GM18861 (cell line): ENCODE measurements around the gene FA2H.
"Not testable (repeated sequence)": the region's sequence is repeated elsewhere in the genome, so short reads cannot be mapped to it uniquely, and the experiment has no call there.

ENCODE experiments used
- ATAC-seq: cut with Tn5 transposase; IDR thresholded peaks from one replicate; pipeline ENCODE4 v1.9.1; 2021; ENCODE audit not compliant: unreplicated experiment

FA2H gene, protein sequence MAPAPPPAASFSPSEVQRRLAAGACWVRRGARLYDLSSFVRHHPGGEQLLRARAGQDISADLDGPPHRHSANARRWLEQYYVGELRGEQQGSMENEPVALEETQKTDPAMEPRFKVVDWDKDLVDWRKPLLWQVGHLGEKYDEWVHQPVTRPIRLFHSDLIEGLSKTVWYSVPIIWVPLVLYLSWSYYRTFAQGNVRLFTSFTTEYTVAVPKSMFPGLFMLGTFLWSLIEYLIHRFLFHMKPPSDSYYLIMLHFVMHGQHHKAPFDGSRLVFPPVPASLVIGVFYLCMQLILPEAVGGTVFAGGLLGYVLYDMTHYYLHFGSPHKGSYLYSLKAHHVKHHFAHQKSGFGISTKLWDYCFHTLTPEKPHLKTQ

DNA sequence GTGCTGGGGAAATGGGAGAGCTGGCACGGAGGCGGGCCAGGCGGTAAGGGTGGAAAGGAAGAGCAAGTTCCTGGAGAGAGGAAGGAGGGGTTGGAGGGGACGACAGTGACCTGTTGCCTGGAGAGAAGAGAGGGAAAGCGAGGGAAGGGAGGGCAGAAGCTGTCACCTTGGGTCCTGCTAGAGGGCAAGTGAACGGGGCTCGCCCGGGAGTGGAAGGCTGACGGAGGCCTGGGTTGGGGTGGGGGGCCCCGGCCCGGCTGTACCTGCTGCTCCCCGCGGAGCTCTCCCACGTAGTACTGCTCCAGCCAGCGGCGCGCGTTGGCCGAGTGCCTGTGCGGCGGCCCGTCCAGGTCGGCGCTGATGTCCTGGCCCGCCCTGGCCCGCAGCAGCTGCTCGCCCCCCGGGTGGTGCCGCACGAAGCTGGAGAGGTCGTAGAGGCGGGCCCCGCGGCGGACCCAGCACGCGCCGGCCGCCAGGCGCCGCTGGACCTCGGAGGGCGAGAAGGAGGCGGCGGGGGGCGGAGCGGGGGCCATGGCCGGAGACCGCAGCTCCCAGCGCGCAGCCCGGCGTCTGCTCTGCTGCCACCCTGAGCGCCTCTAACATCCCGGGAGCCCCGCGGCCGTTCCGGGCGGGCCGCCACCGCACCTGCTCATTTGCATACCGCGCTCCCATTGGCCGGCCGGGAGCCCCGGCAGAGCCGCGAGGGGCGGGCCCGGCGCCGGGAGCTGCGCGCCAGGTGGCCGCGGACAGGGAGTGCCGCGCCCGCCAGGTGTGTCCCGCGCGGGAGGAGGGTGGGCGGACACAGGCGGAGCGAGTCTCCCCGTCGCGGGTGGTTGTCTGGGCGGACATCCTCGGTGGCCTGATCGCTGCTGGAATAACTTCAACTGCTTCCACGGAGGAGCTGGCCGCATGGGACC lies at the start of gene FA2H:
Gene FA2H, minus strand, starts transcription at position 598 of the 917 bp plus-strand sequence. Its CDS starts 65 bp downstream, at position 533.
- ATAC-seq = peak; percentile 65

DNA sequence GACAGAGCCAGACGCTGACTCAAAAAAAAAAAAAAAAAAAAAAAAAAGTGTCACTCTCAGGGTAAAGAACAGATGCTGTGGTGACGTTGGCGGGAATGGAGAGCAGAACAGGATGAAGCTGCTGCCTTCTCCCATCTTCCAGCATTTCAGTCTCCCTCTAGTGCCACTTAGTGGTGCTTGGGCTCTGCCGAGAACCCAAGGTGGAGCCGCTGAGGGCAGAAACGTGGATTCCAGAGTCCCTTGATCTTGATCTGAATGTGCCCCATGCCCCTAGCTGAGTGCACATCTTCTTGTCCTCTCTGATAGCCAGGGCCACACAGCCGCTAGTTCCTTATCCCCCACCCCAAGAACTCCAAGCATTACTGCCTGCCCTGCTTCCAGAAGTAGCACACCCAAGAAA lies 43.2 kb upstream of the FA2H start:
- no peak for ATAC-seq

DNA sequence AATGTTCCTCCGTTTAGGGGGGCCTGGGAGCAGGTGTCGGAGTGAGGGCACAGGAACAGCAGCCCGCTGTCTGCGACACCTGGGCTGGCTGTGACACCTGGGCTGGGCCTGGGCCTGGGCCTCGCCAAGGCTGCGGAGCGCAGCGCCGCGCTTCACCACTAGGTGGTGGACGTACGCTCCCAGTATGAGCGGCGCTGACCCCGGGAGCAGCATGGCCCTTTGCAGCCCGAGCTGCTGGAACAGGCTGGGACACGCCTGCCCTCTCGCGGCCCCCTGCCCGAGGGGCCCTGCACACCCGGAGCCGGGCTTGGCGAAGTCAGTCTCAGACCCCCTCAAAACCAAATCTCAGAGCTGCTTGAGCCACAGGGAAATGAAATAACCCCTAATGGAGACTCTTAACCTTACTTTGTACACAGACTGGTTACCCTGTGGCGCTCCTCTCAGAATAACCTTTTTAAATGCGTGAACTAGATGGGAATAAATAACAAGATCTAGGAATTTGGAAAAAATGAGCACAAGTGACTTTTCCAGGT lies 38.6 kb upstream of the FA2H start:
- ATAC-seq = peak; percentile 96

DNA sequence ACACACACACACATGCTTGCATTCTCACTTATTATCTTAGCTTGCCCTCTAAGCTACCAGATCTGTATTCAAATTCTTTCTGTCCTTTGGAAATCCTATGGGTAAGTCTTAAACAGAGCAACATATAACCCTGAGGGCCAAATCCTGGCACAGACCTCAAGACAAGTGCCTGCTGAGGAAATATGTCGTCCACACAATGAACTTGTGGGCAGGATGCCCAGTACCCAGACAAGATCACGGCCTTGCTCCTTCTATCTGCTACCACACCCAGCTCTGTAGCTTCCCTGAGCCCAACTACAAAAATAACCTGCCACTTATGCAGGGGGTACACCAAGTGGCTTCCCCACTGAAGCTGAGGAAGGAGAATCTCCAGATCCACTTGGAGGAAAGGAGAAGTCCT lies 37.3 kb upstream of the FA2H start:
- no peak for ATAC-seq

DNA sequence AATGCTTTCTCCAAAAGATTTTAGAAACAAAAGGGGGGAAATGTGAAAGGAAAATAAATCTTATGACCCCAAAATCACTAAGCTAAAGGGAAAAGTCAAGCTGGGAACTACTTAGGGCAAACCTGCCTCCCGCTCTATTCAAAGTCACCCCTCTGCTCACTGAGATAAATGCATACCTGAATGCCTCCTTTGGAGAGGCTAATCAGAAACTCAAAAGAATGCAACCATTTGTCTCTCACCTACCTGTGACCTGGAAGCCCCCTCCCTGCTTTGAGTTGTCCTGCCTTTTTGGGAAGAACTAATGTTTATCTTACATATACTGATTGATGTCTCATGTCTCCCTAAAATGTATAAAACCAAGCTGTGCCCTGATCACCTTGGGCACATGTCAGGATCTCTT lies 36.6 kb upstream of the FA2H start:
- not testable (repeated sequence) for ATAC-seq

DNA sequence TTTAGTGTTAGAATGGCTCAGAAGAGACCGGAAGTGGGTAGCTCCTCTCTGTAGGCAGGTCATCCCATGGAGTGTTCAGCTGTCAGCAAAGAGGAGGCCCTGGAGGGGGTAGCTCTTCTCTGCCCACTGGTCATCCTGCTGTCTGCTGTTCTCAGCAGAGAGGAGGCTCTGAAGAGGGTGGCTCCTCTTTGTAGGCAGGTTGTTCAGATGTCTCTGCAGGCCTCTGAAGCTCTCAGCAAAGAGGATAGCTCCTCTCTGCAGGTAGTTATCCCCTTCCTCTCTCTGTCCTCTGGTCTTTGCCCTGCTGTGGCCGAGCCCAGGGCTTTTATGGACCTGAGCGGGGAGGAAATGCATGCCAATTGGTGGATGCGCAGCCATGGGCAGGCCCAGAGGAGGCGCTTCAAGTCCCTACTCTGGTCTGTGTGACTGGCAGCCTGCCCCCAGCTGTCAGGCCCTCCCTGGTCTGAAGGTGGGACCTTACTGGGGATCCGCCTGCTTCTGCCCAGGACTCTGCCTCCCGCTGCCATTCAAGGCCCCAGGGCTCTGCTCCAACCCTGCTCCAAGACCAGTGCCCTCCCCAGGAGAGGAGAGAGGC lies 32.5 kb upstream of the FA2H start:
- ATAC-seq = no peak

DNA sequence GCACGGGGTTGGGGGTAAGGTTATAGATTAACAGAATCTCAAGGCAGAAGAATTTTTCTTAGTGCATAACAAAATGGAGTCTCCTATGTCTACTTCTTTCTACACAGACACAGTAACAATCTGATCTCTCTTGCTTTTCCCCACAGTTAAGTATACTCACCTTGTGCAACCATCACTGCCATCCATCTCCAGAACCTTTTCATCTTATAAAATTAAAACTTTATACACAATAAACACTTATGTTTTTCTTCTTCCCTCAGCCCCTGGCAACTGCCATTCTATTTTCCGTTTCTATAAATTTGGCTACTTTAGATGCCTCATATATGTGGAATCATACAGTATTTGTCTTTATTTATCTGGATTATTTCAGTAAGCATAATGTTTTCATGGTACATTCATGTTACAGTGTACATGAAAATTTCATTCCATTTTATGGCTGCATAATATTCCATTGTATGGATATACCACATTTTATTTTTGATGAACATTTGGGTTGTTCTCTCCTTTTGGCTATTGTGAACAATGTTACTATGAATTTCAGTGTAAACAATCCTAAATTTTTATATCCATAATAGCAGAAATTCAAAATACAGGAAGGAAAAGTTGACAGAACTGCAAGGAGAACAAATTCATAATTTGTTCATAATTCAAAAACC lies 25.7 kb upstream of the FA2H start:
- no peak for ATAC-seq

DNA sequence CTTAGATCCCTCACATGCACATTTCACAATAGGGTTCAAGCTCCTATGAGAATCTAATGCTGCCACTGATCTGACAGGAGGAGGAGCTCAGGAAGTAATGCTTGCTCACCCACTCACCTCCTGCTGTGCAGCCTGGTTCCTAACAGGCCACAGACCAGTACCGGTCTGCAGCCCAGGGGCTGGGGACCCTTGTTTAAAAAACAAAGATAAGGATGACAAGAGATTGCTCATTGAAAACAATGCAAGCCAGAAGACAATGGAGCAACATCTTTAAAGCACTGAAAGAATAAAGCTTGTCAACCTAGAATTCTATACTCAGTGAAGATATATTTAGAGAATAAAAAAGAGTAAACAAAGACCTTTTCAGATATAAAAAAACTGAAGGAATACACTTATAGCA lies 22.8 kb upstream of the FA2H start:
- ATAC-seq = no peak

DNA sequence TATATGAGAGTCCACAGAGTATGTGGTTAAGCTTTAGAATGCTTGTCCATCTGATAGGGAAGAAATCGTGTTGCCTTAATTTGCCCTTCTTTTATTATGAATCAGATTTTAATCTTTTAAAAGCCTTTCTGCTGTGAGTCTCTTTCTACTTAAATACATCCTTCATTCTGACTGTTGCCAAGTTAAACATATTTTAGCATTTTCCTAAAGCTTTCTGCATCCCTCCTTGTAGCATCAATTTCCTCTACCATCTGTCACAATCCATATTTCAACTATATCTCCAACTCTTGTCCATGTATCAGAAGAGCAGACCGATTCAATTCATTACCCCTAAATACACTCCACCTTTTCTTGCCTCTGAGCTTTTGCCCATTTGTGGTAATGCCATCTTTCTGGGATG lies 20.5 kb upstream of the FA2H start:
- no peak for ATAC-seq

DNA sequence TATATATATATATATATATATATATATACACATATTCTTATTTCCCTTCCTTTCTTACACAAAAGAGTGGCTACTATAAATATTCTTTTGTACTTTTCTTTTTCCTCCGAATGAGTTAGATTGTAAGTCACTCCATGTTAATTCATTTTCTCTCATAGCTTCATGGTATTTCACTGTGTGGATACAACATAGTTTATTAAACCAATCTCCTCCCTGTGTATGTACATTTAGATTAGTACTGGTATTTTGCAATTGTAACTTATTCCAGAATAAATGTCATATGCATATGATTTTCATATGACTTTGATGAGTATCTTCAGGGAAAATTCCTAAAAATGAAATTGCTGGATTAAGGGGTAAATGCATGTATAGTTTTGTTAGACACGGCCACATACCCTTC lies 20.0 kb upstream of the FA2H start:
- no peak for ATAC-seq

DNA sequence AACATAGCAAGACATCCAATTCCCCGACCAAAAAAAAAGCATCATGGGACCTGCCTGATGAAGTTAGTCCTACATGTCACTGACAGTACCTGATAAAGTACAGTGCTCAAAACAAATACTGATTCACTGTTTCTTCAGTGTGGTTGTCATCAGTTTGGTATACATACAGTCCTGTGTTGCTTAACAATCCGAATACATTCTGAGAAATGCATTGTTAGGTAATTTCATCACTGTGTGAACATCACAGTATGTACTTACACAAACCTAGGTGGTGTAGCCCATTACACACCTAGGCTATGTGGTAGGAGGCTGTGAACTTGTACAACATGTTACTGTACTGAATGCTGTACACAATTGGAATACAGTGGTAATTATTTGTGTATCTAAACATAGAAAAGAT lies 19.0 kb upstream of the FA2H start:
- no peak for ATAC-seq

DNA sequence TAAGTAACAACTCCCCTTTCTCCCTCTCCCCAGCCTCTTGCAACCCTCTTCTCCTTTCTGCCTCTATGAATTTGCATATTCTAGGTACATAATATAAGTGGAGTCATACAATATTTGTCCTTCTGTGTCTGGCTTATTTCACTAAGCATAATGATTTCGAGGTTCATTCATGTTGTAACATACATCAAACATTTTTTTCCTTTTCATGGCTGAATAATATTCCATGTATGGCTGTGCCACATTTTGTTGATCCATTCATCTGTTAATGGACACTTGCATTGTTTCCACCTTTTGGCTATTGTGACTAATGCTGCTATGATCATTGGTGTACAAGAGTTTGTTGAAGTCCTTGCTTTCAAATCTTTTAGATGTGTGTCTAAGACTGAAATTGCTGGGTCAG lies 17.6 kb upstream of the FA2H start:
- ATAC-seq = no peak

DNA sequence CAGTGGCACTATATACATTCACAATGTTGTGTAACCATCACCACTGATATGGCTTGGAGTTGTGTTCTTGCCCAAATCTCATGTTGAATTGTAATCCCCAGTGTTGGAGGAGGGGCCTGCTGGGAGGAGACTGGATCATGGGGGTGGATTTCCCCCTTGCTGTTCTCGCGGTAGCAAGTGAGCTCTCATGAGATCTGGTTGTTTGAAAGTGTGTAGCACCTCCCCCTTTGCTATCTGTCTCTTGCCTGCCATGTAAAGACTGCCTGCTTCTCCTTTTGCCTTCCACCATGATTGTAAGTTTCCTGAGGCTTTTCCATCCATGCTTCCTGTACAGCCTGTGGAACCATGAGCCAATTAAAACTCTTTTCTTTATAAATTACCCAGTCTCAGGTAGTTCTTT lies 17.1 kb upstream of the FA2H start:
- ATAC-seq = not testable (repeated sequence)

DNA sequence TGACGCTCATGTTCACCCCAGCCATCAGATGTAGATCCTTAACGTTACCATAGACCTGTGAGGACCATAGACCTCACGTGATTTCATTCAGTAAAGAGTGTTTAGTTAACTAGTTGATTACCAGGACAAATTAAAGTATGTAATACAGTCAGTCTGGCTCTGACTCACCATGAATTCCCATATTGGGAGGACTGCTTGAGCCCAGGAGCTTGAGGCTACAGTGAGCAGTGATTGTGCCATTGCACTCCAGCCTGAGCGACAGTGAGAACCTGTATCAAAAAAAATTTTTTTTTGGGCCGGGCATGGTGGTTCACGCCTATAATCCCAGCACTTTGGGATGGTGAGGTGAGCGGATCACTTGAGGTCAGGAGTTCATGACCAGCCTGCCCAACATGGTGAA lies 13.5 kb upstream of the FA2H start:
- no peak for ATAC-seq

DNA sequence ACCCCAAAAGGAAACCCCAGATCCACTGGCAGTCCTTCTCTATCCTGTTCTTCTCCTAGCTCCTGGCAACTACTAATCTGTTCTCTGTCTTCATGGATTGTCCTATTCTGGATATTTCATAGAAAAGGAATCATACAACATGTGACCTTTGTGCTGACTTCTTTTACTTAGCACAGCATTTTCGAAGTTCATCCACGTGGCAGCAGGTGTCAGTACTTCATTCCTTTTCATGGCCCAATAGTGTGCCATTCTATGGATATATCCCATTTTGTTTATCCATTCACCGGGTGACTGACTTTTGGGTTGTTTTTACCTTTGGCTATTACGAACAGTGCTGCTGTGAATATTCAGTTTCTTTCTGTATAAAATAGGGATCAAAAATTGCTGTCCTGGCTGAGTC lies 10.4 kb upstream of the FA2H start:
- no peak for ATAC-seq

DNA sequence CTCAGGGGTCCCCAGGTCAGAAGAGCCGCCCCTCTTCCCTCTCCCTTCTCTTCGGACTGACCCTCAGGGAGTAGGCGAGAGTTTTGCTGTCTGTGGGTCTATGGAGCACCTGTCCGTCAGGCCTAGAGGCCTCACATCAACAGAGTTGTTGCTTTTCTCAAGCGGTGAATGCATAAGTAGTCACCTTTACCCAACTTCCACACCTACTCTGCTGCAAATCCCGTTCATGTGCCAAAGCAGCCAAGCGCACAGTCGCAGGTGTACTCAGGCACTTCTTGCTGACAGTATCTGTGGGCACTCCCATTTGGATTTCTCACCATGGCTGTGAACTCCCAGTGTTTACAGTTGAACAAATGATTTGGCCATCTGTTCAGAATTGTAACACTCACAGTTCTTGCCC lies 4.0 kb upstream of the FA2H start:
- ATAC-seq = no peak

DNA sequence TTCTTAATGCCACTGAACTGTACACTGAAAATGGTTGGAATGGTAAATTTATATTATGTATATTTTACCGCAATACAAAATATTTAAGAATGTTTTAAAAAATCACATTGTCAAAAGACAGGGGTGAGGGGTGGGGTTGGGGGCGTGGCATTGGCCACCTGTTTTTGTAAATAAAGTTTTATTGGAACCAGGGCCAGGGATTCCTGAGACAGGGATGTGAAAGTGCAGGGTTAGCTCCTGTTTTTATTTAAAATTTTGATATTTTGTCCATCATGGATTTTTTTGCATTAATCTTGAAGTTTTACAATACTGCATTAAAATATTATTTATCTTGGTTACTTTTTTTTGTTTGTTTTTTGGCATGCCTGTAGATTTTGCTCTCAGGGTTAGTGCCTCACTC lies 2.3 kb upstream of the FA2H start:
- no peak for ATAC-seq

DNA sequence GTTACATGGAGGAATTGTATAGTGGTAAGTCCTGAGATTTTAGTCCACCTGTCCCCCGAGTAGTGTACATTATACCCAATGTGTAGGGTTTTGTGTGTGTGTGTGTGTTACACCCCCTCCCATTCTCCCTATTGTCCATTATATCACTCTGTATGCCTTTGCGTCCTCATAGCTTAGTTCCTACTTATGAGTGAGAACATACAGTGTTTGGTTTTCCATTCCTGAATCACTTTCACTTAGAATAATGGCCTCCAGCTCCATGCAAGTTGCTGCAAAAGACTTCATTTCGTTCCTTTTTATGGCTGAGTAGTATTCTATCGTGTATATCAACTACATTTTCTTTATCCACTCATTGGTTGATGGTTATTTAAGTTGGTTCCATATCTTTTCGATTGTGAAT lies 635 bp upstream of the FA2H start:
- no peak for ATAC-seq

DNA sequence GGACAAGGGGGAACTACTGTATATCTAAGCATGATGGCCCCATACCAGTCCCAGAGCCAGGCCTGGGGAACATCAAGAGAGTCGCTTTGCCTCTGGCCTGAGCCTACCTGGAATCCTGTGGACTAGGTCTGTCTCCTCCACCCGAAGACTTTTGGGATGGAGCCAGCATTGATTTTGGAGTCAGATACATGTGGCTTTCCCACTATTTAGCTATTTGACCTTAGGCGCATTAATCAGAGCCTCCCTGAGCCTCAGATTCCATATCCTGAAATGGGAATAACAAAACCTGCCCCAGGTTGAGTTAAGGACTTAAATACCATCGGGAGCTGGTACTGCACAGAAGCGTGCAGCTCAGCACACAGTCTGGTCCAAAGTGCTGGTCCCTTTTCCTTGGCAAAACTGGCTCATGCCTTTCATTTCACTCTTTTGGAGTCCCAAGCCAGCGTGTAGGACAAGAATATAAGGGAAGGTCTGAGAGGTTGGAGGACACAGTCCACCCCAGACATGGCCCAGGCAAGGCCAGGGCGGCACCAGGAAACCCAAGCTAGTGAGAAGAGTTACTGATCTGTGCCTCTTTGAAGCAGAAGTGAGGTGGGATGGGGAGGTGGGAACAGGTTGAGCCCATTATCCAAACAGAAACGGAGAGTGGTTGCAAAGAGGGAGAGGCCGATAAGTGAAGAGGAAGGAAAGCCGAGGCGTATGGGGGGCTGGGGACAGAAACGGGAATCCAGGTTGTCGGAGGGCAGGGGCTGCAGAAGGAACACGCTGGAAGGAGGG lies 986 bp downstream of the FA2H start:
- ATAC-seq = no peak

DNA sequence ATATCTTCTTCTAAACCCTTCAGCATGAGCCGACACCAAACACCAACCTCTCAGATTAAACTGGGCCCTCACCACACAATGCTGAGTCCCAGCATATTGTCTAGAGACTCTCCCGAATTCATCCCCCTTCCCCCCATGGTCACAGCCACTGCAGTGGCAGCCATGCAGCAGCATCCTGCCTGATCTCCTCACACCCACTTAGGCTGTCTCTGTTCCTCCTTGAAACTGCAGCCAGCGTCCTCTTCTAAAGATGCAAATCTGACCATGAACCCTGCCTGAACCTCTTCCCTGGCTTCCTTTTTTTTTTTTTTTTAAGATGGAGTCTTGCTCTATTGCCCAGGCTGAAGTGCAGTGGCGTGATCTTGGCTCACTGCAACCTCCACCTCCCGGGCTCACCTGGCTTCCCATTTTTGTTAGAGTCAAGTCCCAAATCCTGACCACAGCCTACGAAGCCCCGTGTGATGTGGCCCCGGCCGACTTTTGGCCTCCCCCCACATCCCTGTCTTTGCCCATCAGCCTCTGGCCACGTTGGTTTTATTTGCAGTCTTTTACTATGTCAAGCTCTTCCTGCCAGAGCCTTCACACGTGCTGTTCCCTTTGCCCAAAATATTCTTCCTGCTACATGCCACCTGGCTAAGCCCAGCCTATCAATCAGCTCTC lies 2.8 kb downstream of the FA2H start:
- peak; percentile 66 for ATAC-seq
